ENCODE results near the gene CABLES1.

The CABLES1 gene

GRCh38 chr18:23211146-23211545 lies 75.9 kb downstream of the CABLES1 start:
- Histone ChIP-seq H3K36me3 (ENCODE audit: insufficient read depth, low read length) (peaks cover 20% of the 10 kb centered on the region), H3K9ac (ENCODE audit: low read depth, low read length) (no peak overlapping the region), H3K4me1 (ENCODE audit: insufficient read depth, low read length) (no peaks in the 10 kb centered on the region), H3K9me3 (ENCODE audit: control insufficient read depth, insufficient read depth, low read length) (no peaks in the 10 kb centered on the region)

- Histone ChIP-seq H3K36me3 (ENCODE audit: insufficient read depth, low read length) (peaks cover 25% of the 10 kb centered on the region), H3K9me3 (ENCODE audit: control insufficient read depth, insufficient read depth, low read length) (no peaks in the 10 kb centered on the region), H3K4me1 (ENCODE audit: insufficient read depth, low read length) (no peaks in the 10 kb centered on the region), H3K9ac (ENCODE audit: low read depth, low read length) (no peak overlapping the region)
Observed at GRCh38 chr18:23212161-23212560, 76.9 kb downstream of the CABLES1 start.

GRCh38 chr18:23213200-23213599 lies 77.9 kb downstream of the CABLES1 start:
- Histone ChIP-seq H3K4me1 (ENCODE audit: insufficient read depth, low read length) (no peaks in the 10 kb centered on the region), H3K36me3 (ENCODE audit: insufficient read depth, low read length) (peaks cover 25% of the 10 kb centered on the region), H3K9me3 (ENCODE audit: control insufficient read depth, insufficient read depth, low read length) (no peaks in the 10 kb centered on the region), H3K9ac (ENCODE audit: low read depth, low read length) (no peak overlapping the region)

- Histone ChIP-seq H3K4me1 (ENCODE audit: insufficient read depth, low read length) (no peaks in the 10 kb centered on the region), H3K36me3 (ENCODE audit: insufficient read depth, low read length) (peaks cover 26% of the 10 kb centered on the region), H3K9me3 (ENCODE audit: control insufficient read depth, insufficient read depth, low read length) (no peaks in the 10 kb centered on the region), H3K9ac (ENCODE audit: low read depth, low read length) (no peak overlapping the region)
Observed at GRCh38 chr18:23217781-23218180, 82.5 kb downstream of the CABLES1 start.

GRCh38 chr18:23220355-23220754 lies 85.1 kb downstream of the CABLES1 start:
- no peaks in the 10 kb centered on the region for H3K4me1 ChIP-seq (ENCODE audit: insufficient read depth, low read length)
- no peak overlapping the region for H3K9ac ChIP-seq (ENCODE audit: low read depth, low read length)
- H3K9me3 ChIP-seq (ENCODE audit: control insufficient read depth, insufficient read depth, low read length): no peaks in the 10 kb centered on the region
- H3K36me3 ChIP-seq (ENCODE audit: insufficient read depth, low read length): peaks cover 15% of the 10 kb centered on the region

GRCh38 chr18:23223641-23224040 lies 88.4 kb downstream of the CABLES1 start:
- Histone ChIP-seq H3K36me3 (ENCODE audit: insufficient read depth, low read length) (peaks cover 10% of the 10 kb centered on the region), H3K9ac (ENCODE audit: low read depth, low read length) (no peak overlapping the region), H3K9me3 (ENCODE audit: control insufficient read depth, insufficient read depth, low read length) (no peaks in the 10 kb centered on the region), H3K4me1 (ENCODE audit: insufficient read depth, low read length) (no peaks in the 10 kb centered on the region)

- Histone ChIP-seq H3K9me3 (ENCODE audit: control insufficient read depth, insufficient read depth, low read length) (no peaks in the 10 kb centered on the region), H3K36me3 (ENCODE audit: insufficient read depth, low read length) (peaks cover 10% of the 10 kb centered on the region), H3K4me1 (ENCODE audit: insufficient read depth, low read length) (no peaks in the 10 kb centered on the region), H3K9ac (ENCODE audit: low read depth, low read length) (no peak overlapping the region)
Observed at GRCh38 chr18:23225503-23225902, 90.2 kb downstream of the CABLES1 start.

GRCh38 chr18:23226391-23226790 lies 91.1 kb downstream of the CABLES1 start:
- H3K9me3 ChIP-seq (ENCODE audit: control insufficient read depth, insufficient read depth, low read length): no peaks in the 10 kb centered on the region
- peaks cover 9% of the 10 kb centered on the region for H3K36me3 ChIP-seq (ENCODE audit: insufficient read depth, low read length)
- H3K4me1 ChIP-seq (ENCODE audit: insufficient read depth, low read length): no peaks in the 10 kb centered on the region
- H3K9ac ChIP-seq (ENCODE audit: low read depth, low read length): no peak overlapping the region

GRCh38 chr18:23226930-23227725 lies 91.8 kb downstream of the CABLES1 start:
- Histone ChIP-seq H3K4me1 (ENCODE audit: insufficient read depth, low read length) (no peaks in the 10 kb centered on the region), H3K9me3 (ENCODE audit: control insufficient read depth, insufficient read depth, low read length) (no peaks in the 10 kb centered on the region), H3K9ac (ENCODE audit: low read depth, low read length) (no peak overlapping the region), H3K36me3 (ENCODE audit: insufficient read depth, low read length) (peaks cover 2% of the 10 kb centered on the region; the same call in 1 of the 2 replicates)

GRCh38 chr18:23227726-23228070 lies 92.4 kb downstream of the CABLES1 start:
- H3K4me1 ChIP-seq (ENCODE audit: insufficient read depth, low read length): no peaks in the 10 kb centered on the region
- peaks cover 2% of the 10 kb centered on the region; the same call in 1 of the 2 replicates for H3K36me3 ChIP-seq (ENCODE audit: insufficient read depth, low read length)
- no peaks in the 10 kb centered on the region for H3K9me3 ChIP-seq (ENCODE audit: control insufficient read depth, insufficient read depth, low read length)
- no peak overlapping the region for H3K9ac ChIP-seq (ENCODE audit: low read depth, low read length)

- Histone ChIP-seq H3K4me1 (ENCODE audit: insufficient read depth, low read length) (no peaks in the 10 kb centered on the region), H3K36me3 (ENCODE audit: insufficient read depth, low read length) (peaks cover 2% of the 10 kb centered on the region; the same call in 1 of the 2 replicates), H3K9me3 (ENCODE audit: control insufficient read depth, insufficient read depth, low read length) (no peaks in the 10 kb centered on the region), H3K9ac (ENCODE audit: low read depth, low read length) (no peak overlapping the region)
Observed at GRCh38 chr18:23228102-23229061, 93.1 kb downstream of the CABLES1 start.

GRCh38 chr18:23229472-23229871 lies 94.2 kb downstream of the CABLES1 start:
- peaks cover 2% of the 10 kb centered on the region; the same call in 1 of the 2 replicates for H3K36me3 ChIP-seq (ENCODE audit: insufficient read depth, low read length)
- H3K9me3 ChIP-seq (ENCODE audit: control insufficient read depth, insufficient read depth, low read length): no peaks in the 10 kb centered on the region
- no peaks in the 10 kb centered on the region for H3K4me1 ChIP-seq (ENCODE audit: insufficient read depth, low read length)
- no peak overlapping the region for H3K9ac ChIP-seq (ENCODE audit: low read depth, low read length)

- Histone ChIP-seq H3K9me3 (ENCODE audit: control insufficient read depth, insufficient read depth, low read length) (no peaks in the 10 kb centered on the region), H3K36me3 (ENCODE audit: insufficient read depth, low read length) (peaks cover 2% of the 10 kb centered on the region; the same call in 1 of the 2 replicates), H3K4me1 (ENCODE audit: insufficient read depth, low read length) (no peaks in the 10 kb centered on the region), H3K9ac (ENCODE audit: low read depth, low read length) (no peak overlapping the region)
Observed at GRCh38 chr18:23230686-23231085, 95.4 kb downstream of the CABLES1 start.

GRCh38 chr18:23231340-23232021 lies 96.2 kb downstream of the CABLES1 start:
- no peaks in the 10 kb centered on the region for H3K9me3 ChIP-seq (ENCODE audit: control insufficient read depth, insufficient read depth, low read length)
- peaks cover 2% of the 10 kb centered on the region; the same call in 1 of the 2 replicates for H3K36me3 ChIP-seq (ENCODE audit: insufficient read depth, low read length)
- no peak overlapping the region for H3K9ac ChIP-seq (ENCODE audit: low read depth, low read length)
- H3K4me1 ChIP-seq (ENCODE audit: insufficient read depth, low read length): no peaks in the 10 kb centered on the region; the same call in 1 of the 2 replicates
